Left kidney (tissue), 8 donors: ENCODE data around the gene INPP5K. TPM values are rescaled to one million over a fixed set of nuclear protein-coding genes. Genes with fewer than 3 reads are reported as not detected.
"Not testable (repeated sequence)": the region's sequence is repeated elsewhere in the genome, so short reads cannot be mapped to it uniquely, and the experiment has no call there.

Experiments
- DNase-seq: peaks from one replicate; pipeline ENCODE4 v3.0.0-alpha.2; 2013
- long read RNA-seq, 8 donors: transcript quantifications; one replicate each; lab custom pipeline, GENCODE V29; 2026
- polyA plus RNA-seq: library from polyadenylated mRNA; unstranded; fragments of 120-200 nt; gene quantifications from one replicate; pipeline ENCODE4 v1.2.1, GENCODE V29; 2013; ENCODE audit not compliant: insufficient read length

INPP5K gene
- polyA plus RNA-seq = 19.0 TPM
- long read RNA-seq, donor 1, partial matches to known transcripts = 6 of 10 reads
- long read RNA-seq, donor 1, other reads (novel, unspliced or antisense) = 0 of 10 reads
- long read RNA-seq, donor 2, transcript INPP5K-204 (12 exons, 2,988 nt) = major isoform, 7 of 7 reads
- long read RNA-seq, donor 2, partial matches to known transcripts = 0 of 7 reads
- long read RNA-seq, donor 2, other reads (novel, unspliced or antisense) = 0 of 7 reads
- long read RNA-seq, donor 3, partial matches to known transcripts = 0 of 1 reads
- long read RNA-seq, donor 3, other reads (novel, unspliced or antisense) = 0 of 1 reads
- long read RNA-seq, donor 4 = 0 reads
- long read RNA-seq, donor 5, transcript INPP5K-204 (12 exons, 2,988 nt) = major isoform, 5 of 6 reads
- long read RNA-seq, donor 5, partial matches to known transcripts = 0 of 6 reads
- long read RNA-seq, donor 5, other reads (novel, unspliced or antisense) = 0 of 6 reads
- long read RNA-seq, donor 6, partial matches to known transcripts = 81 of 129 reads
- long read RNA-seq, donor 6, other reads (novel, unspliced or antisense) = 44 of 129 reads
- long read RNA-seq, donor 7, transcript INPP5K-204 (12 exons, 2,988 nt) = major isoform, 5 of 6 reads
- long read RNA-seq, donor 7, partial matches to known transcripts = 0 of 6 reads
- long read RNA-seq, donor 7, other reads (novel, unspliced or antisense) = 0 of 6 reads
- long read RNA-seq, donor 8, partial matches to known transcripts = 0 of 2 reads
- long read RNA-seq, donor 8, other reads (novel, unspliced or antisense) = 0 of 2 reads

- DNase-seq = peak; percentile 96
Observed at GRCh38 chr17:1516388-1517161, at the start of gene INPP5K. Gene INPP5K (minus strand): TSS chr17:1516612. CDS start chr17:1516499, 113 bp downstream.

- no peak for DNase-seq
Observed at GRCh38 chr17:1565877-1566276, 49.5 kb upstream of the INPP5K start.

- no peak for DNase-seq
Observed at GRCh38 chr17:1563786-1564613, 47.6 kb upstream of the INPP5K start.

GRCh38 chr17:1563471-1563785 lies 47.0 kb upstream of the INPP5K start:
- not testable (repeated sequence) for DNase-seq

- no peak for DNase-seq
Observed at GRCh38 chr17:1562176-1562643, 45.8 kb upstream of the INPP5K start.

- no peak for DNase-seq
Observed at GRCh38 chr17:1561420-1562175, 45.2 kb upstream of the INPP5K start.

- no peak for DNase-seq
Observed at GRCh38 chr17:1560858-1561355, 44.5 kb upstream of the INPP5K start.

GRCh38 chr17:1560101-1560857 lies 43.9 kb upstream of the INPP5K start:
- no peak for DNase-seq

- no peak for DNase-seq
Observed at GRCh38 chr17:1559047-1560043, 42.9 kb upstream of the INPP5K start.

GRCh38 chr17:1558401-1558800 lies 42.0 kb upstream of the INPP5K start:
- no peak for DNase-seq

GRCh38 chr17:1557355-1558095 lies 41.1 kb upstream of the INPP5K start:
- no peak for DNase-seq

- DNase-seq = no peak
Observed at GRCh38 chr17:1555651-1556471, 39.4 kb upstream of the INPP5K start.

GRCh38 chr17:1554751-1555540 lies 38.5 kb upstream of the INPP5K start:
- no peak for DNase-seq

- no peak for DNase-seq
Observed at GRCh38 chr17:1553354-1554266, 37.2 kb upstream of the INPP5K start.

GRCh38 chr17:1552932-1553331 lies 36.5 kb upstream of the INPP5K start:
- DNase-seq = no peak
